ENCODE data around the gene ELMOD3. TPM values are rescaled to one million over a fixed set of nuclear protein-coding genes. Genes with fewer than 3 reads are reported as not detected.
A peak's percentile ranks its signal among the peaks of the same experiment; 100 is the strongest.

The ELMOD3 gene
- total and polyA plus RNA-seq, 8 donors, result 3.9 to 22.9 (median 8.0) TPM

DNA sequence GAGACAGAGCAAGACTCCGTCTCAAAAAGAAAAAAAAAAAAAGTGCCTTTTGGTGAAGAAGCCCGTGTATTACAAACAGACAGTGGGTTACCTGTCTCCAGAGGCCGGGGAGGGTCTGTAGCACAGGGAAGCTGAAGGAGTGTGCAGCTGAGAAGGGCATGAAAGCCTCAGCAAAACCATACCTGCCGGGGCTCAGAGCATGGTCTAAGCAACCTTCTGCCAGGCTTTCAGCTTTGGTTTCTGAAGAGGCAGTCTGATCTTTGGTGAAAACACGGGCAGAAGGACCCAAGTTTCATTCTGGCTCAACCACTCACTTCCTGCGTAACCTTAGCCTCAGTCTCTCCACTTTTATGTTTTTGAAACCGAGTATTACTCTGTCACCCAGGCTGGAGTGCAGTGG, 85.4 kb downstream of the ELMOD3 start:
- intact Hi-C loops (cut with DNase I), result no loop called here
- ATAC-seq (no peak), FAIRE-seq (no peak), DNase-seq (no peak)
- WGBS, 2 donors, result 85 to 89% methylated on average over 7 of the region's 7 CpGs
- Histone ChIP-seq H3K9me3 (no peaks in the 10 kb centered on the region), H3K4me3 (no peak overlapping the region), H3K36me3 (no peaks in the 10 kb centered on the region), H3K27me3 (no peaks in the 10 kb centered on the region), H3K4me1 (peaks cover 13 to 30% (median 14%) of the 10 kb centered on the region in 3 donors), H3K27ac (peak overlapping the region in 1 of 4 donors; percentile 88)
- TF ChIP-seq, protein P1, sequence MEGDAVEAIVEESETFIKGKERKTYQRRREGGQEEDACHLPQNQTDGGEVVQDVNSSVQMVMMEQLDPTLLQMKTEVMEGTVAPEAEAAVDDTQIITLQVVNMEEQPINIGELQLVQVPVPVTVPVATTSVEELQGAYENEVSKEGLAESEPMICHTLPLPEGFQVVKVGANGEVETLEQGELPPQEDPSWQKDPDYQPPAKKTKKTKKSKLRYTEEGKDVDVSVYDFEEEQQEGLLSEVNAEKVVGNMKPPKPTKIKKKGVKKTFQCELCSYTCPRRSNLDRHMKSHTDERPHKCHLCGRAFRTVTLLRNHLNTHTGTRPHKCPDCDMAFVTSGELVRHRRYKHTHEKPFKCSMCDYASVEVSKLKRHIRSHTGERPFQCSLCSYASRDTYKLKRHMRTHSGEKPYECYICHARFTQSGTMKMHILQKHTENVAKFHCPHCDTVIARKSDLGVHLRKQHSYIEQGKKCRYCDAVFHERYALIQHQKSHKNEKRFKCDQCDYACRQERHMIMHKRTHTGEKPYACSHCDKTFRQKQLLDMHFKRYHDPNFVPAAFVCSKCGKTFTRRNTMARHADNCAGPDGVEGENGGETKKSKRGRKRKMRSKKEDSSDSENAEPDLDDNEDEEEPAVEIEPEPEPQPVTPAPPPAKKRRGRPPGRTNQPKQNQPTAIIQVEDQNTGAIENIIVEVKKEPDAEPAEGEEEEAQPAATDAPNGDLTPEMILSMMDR (IDR thresholded peaks at IDR 0.05), result no peak

DNA sequence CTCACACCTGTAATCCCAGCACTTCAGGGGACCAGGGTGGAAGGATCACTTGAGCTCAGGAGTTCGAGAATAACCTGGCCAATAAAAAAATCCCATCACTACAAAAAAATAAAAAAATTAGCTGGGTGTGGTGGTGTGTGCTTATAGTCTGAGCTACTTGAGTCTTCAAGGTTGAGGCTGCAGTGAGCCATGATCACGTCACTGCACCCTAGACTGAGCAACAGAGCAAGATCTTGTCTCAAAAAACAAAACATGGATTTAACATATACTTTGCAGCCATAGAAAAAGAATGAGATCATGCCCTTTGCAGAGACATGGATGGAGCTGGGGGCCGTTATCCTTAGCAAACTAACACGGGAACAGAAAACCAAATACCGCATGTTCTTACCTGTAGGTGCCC, 86.2 kb downstream of the ELMOD3 start:
- 90 to 91% methylated on average over 5 of the region's 5 CpGs for WGBS, 2 donors
- Histone ChIP-seq H3K36me3 (no peaks in the 10 kb centered on the region), H3K9me3 (no peaks in the 10 kb centered on the region), H3K4me1 (peaks cover 13 to 35% (median 19%) of the 10 kb centered on the region in 3 donors), H3K4me3 (no peak overlapping the region), H3K27me3 (no peaks in the 10 kb centered on the region), H3K27ac (no peak overlapping the region)
- ATAC-seq (no peak), FAIRE-seq (no peak), DNase-seq (no peak)
- intact Hi-C loops (cut with DNase I), result no loop called here
- TF ChIP-seq, protein P1 (IDR thresholded peaks at IDR 0.05), result no peak

Other genes with a start within 250 kb of the ELMOD3 start
- gene TCF7L1, start 221.4 kb upstream of the ELMOD3 start, total RNA-seq, result 1 to 10 TPM; 1.1 to 3.6 (median 1.7) TPM
- gene TCF7L1, start 221.4 kb upstream of the ELMOD3 start, polyA plus RNA-seq, result 1 to 10 TPM; 3.1 to 4.0 TPM
- gene TGOLN2, start 26.8 kb upstream of the ELMOD3 start, total RNA-seq, result 10 to 100 TPM; 33.1 to 74.7 (median 43.1) TPM
- 10 to 100 TPM; 17.7 to 33.7 TPM for gene TGOLN2, start 26.8 kb upstream of the ELMOD3 start, polyA plus RNA-seq
- 10 to 100 TPM; 24.9 to 48.3 (median 35.0) TPM for gene RETSAT, start 241 bp upstream of the ELMOD3 start, total RNA-seq
- gene RETSAT, start 241 bp upstream of the ELMOD3 start, polyA plus RNA-seq, result 10 to 100 TPM; 20.7 to 22.1 TPM
- gene CAPG, start 55.6 kb downstream of the ELMOD3 start, total RNA-seq, result 100 to 1,000 TPM in 1 of 6 donors, 10 to 100 TPM in 5; 10.9 to 111 (median 29.0) TPM
- gene CAPG, start 55.6 kb downstream of the ELMOD3 start, polyA plus RNA-seq, result 10 to 100 TPM; 37.6 to 41.3 TPM
- gene SH2D6, start 63.9 kb downstream of the ELMOD3 start, total RNA-seq, result 1 to 10 TPM in 5 of 6 donors, under 1 TPM in 1; 0.70 to 9.7 (median 2.8) TPM
- gene SH2D6, start 63.9 kb downstream of the ELMOD3 start, polyA plus RNA-seq, result 10 to 100 TPM; 21.3 to 28.1 TPM
- gene MAT2A, start 184.4 kb downstream of the ELMOD3 start, total RNA-seq, result 100 to 1,000 TPM; 127 to 447 (median 246) TPM
- gene MAT2A, start 184.4 kb downstream of the ELMOD3 start, polyA plus RNA-seq, result 100 to 1,000 TPM; 141 to 246 TPM
- 10 to 100 TPM; 21.7 to 43.4 (median 31.0) TPM for gene GGCX, start 206.7 kb downstream of the ELMOD3 start, total RNA-seq
- gene GGCX, start 206.7 kb downstream of the ELMOD3 start, polyA plus RNA-seq, result 10 to 100 TPM; 15.7 to 16.2 TPM
- 100 to 1,000 TPM in 1 of 6 donors, 10 to 100 TPM in 5; 57.7 to 109 (median 69.7) TPM for gene VAMP8, start 222.8 kb downstream of the ELMOD3 start, total RNA-seq
- gene VAMP8, start 222.8 kb downstream of the ELMOD3 start, polyA plus RNA-seq, result 100 to 1,000 TPM; 137 to 150 TPM
- gene VAMP5, start 229.7 kb downstream of the ELMOD3 start, total RNA-seq, result 10 to 100 TPM in 3 of 6 donors, 1 to 10 TPM in 3; 8.3 to 14.2 (median 11.1) TPM
- 10 to 100 TPM; 27.7 to 29.5 TPM for gene VAMP5, start 229.7 kb downstream of the ELMOD3 start, polyA plus RNA-seq
- 10 to 100 TPM; 53.5 to 94.1 (median 60.2) TPM for gene RNF181, start 241.0 kb downstream of the ELMOD3 start, total RNA-seq
- 100 to 1,000 TPM in 1 of 2 donors, 10 to 100 TPM in 1; 92.6 to 104 TPM for gene RNF181, start 241.0 kb downstream of the ELMOD3 start, polyA plus RNA-seq
- gene TMEM150A, start 247.9 kb downstream of the ELMOD3 start, total RNA-seq, result 10 to 100 TPM; 14.8 to 20.8 (median 17.6) TPM
- gene TMEM150A, start 247.9 kb downstream of the ELMOD3 start, polyA plus RNA-seq, result 10 to 100 TPM; 36.8 to 47.6 TPM

All from pancreas (tissue), 10 donors.